ENCODE results near the gene INTS1.

The INTS1 gene

GRCh38 chr7:1433128-1433920 is 70.9 kb downstream of the INTS1 start:
- DNase-seq (ENCODE audit: low read depth, low spot score), result no peak

GRCh38 chr7:1432411-1433082 is 71.6 kb downstream of the INTS1 start:
- DNase-seq (ENCODE audit: low read depth, low spot score), result no peak

- no peak for DNase-seq (ENCODE audit: low read depth, low spot score)
Observed at GRCh38 chr7:1431634-1432380, 72.4 kb downstream of the INTS1 start.

- no peak for DNase-seq (ENCODE audit: low read depth, low spot score)
Observed at GRCh38 chr7:1431226-1431625, 73.0 kb downstream of the INTS1 start.

GRCh38 chr7:1430056-1430845 is 73.9 kb downstream of the INTS1 start:
- no peak for DNase-seq (ENCODE audit: low read depth, low spot score)

GRCh38 chr7:1428941-1429501 is 75.2 kb downstream of the INTS1 start:
- DNase-seq (ENCODE audit: low read depth, low spot score), result no peak

GRCh38 chr7:1427064-1427657 is 77.0 kb downstream of the INTS1 start:
- no peak for DNase-seq (ENCODE audit: low read depth, low spot score)

GRCh38 chr7:1426474-1426873 is 77.7 kb downstream of the INTS1 start:
- DNase-seq (ENCODE audit: low read depth, low spot score), result no peak

- no peak for DNase-seq (ENCODE audit: low read depth, low spot score)
Observed at GRCh38 chr7:1425292-1426136, 78.7 kb downstream of the INTS1 start.

- DNase-seq (ENCODE audit: low read depth, low spot score), result no peak
Observed at GRCh38 chr7:1424041-1424440, 80.1 kb downstream of the INTS1 start.

- DNase-seq (ENCODE audit: low read depth, low spot score), result no peak
Observed at GRCh38 chr7:1423264-1423811, 80.9 kb downstream of the INTS1 start.

GRCh38 chr7:1422512-1423263 is 81.5 kb downstream of the INTS1 start:
- no peak for DNase-seq (ENCODE audit: low read depth, low spot score)

- DNase-seq (ENCODE audit: low read depth, low spot score), result no peak
Observed at GRCh38 chr7:1421946-1422345, 82.2 kb downstream of the INTS1 start.

- DNase-seq (ENCODE audit: low read depth, low spot score), result no peak
Observed at GRCh38 chr7:1421020-1421790, 83.0 kb downstream of the INTS1 start.

Measured in iPS DF 19.7 (cell line).